Measurements from ENCODE around the gene PRRG2.

- TF ChIP-seq CTCF (conservative IDR thresholded peaks at IDR 0.05), result no peak
- TF ChIP-seq ZFX (IDR thresholded peaks at IDR 0.05), result no peak
Measured at GRCh38 chr19:49593233-49594113, 12.4 kb downstream of the PRRG2 start.
